ENCODE data around the gene CEP63. TPM values are rescaled to one million over a fixed set of nuclear protein-coding genes. Genes with fewer than 3 reads are reported as not detected.

The CEP63 gene
- total RNA-seq, 1 donor from 2014 or later = 34.7 TPM

DNA sequence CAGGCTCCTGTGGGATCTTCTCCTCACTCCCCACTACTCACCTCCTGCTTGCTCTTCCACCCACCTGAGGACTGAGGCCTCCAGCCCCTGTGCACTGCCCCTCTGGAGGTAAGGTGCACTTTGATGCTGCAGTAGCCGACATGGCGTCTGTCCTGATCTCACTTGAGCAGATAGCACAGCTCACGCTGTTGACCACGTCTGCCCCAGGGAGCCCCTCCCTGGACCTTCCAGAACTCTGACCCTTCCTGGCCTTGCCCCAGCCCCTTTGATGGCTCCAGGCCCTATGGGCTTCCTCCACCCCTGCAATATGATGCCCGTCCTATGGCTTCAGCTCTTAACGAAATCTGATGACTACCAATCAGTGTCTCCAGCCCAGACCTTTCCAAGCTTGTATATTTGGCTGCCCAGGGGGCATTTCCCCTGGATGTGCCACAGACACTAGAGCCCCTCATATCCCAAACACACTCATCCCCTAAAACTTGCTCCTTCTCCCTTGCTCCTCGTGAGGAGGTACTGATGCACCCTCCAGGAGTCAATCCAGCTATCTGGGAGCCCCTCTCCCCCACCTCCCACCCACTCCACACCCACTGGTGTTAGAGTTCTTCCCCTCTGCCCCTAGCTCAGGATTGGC is 137.9 kb downstream of the CEP63 start:
- Histone ChIP-seq H3K4me3 (no peak overlapping the region), H3K27ac (replicated peaks) (no peak overlapping the region), H3K9me3 (replicated peaks) (no peaks in the 10 kb centered on the region), H3K4me1 (no peaks in the 10 kb centered on the region), H3K27me3 (ENCODE audit: low read depth) (no peaks in the 10 kb centered on the region), H3K36me3 (peaks cover 18% of the 10 kb centered on the region)
- TF ChIP-seq, protein P1, sequence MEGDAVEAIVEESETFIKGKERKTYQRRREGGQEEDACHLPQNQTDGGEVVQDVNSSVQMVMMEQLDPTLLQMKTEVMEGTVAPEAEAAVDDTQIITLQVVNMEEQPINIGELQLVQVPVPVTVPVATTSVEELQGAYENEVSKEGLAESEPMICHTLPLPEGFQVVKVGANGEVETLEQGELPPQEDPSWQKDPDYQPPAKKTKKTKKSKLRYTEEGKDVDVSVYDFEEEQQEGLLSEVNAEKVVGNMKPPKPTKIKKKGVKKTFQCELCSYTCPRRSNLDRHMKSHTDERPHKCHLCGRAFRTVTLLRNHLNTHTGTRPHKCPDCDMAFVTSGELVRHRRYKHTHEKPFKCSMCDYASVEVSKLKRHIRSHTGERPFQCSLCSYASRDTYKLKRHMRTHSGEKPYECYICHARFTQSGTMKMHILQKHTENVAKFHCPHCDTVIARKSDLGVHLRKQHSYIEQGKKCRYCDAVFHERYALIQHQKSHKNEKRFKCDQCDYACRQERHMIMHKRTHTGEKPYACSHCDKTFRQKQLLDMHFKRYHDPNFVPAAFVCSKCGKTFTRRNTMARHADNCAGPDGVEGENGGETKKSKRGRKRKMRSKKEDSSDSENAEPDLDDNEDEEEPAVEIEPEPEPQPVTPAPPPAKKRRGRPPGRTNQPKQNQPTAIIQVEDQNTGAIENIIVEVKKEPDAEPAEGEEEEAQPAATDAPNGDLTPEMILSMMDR (IDR thresholded peaks at IDR 0.05; ENCODE audit: borderline replicate concordance) = no peak
- no peak for DNase-seq
- intact Hi-C loops (cut with micrococcal nuclease) = no loop called here

Other genes starting within 250 kb of the CEP63 start
- 32.3 TPM for gene RYK, start 235.2 kb upstream of the CEP63 start, total RNA-seq
- 44.4 TPM for gene AMOTL2, start 111.6 kb upstream of the CEP63 start, total RNA-seq
- gene ANAPC13, start 72 bp upstream of the CEP63 start, total RNA-seq = 76.4 TPM
- 12.1 TPM for gene KY, start 165.0 kb downstream of the CEP63 start, total RNA-seq

Data from left ventricle myocardium inferior (tissue), 1 donor.